Skeletal muscle tissue (tissue), 4 donors: Measurements from ENCODE around the gene SLAMF7. TPM values are rescaled to one million over a fixed set of nuclear protein-coding genes. Genes with fewer than 3 reads are reported as not detected.
"Not testable (repeated sequence)": the region's sequence is repeated elsewhere in the genome, so short reads cannot be mapped to it uniquely, and the experiment has no call there.

Source experiments
- H3K27ac ChIP-seq: one replicate; pipeline ENCODE4 v1.7.0; 2013; ENCODE audit warnings: mild to moderate bottlenecking, low read depth, low read length, inconsistent platforms
- H3K27me3 ChIP-seq, 3 donors: one replicate each; pipeline ENCODE4 v1.7.0; 2013; ENCODE audit warnings: low read length in 3 of 3; ENCODE audit not compliant: control insufficient read depth in 3 of 3, insufficient read depth in 3 of 3
- H3K36me3 ChIP-seq, 3 donors: one replicate each; pipeline ENCODE4 v1.7.0; 2013; ENCODE audit warnings: low read length in 3 of 3; ENCODE audit not compliant: control insufficient read depth in 3 of 3, insufficient read depth in 3 of 3
- H3K4me1 ChIP-seq, 3 donors: one replicate each; pipeline ENCODE4 v1.7.0; 2013; ENCODE audit warnings: low read length in 3 of 3, mild to moderate bottlenecking in 3 of 3; ENCODE audit not compliant: control insufficient read depth in 3 of 3, insufficient read depth in 3 of 3
- H3K4me3 ChIP-seq, 3 donors: one replicate each; pipeline ENCODE4 v1.7.0; 2013; ENCODE audit warnings: low read length in 3 of 3
- H3K9ac ChIP-seq, 3 donors: one replicate each; pipeline ENCODE4 v1.7.0; 2013; ENCODE audit warnings: low read length in 3 of 3, mild to moderate bottlenecking in 3 of 3, moderate library complexity in 2 of 3, low read depth in 1 of 3
- H3K9me3 ChIP-seq, 3 donors: one replicate each; pipeline ENCODE4 v1.7.0; 2013; ENCODE audit warnings: low read length in 3 of 3; ENCODE audit not compliant: control insufficient read depth in 3 of 3
- total RNA-seq: library from RNA; depleted of rRNA; stranded (reverse); fragments of >200 nt; gene quantifications from one replicate; pipeline ENCODE4 v1.2.3, GENCODE V29; 2014
- donor health status: Osteomylitis.

SLAMF7 gene
- 0.52 TPM for total RNA-seq

- Histone ChIP-seq H3K4me3 (no peak within 1 kb of the TSS), H3K4me1 (no peaks in the 10 kb centered on the region), H3K9me3 (peaks cover 0 to 3% (median 2%) of the 10 kb centered on the region in 3 donors), H3K9ac (no peak within 1 kb of the TSS), H3K36me3 (no peaks in the 10 kb centered on the region), H3K27me3 (peaks cover 0 to 4% (median 0%) of the 10 kb centered on the region in 3 donors), H3K27ac (no peak within 1 kb of the TSS)
Observed at GRCh38 chr1:160739098-160739511, at the start of gene SLAMF7. TSS of gene SLAMF7 (plus strand) at chr1:160739247. CDS start at chr1:160739302, 55 bp downstream.

GRCh38 chr1:160692390-160692789 lies 46.7 kb upstream of the SLAMF7 start:
- not testable (repeated sequence) for H3K4me1 ChIP-seq, H3K36me3 ChIP-seq, H3K27ac ChIP-seq, H3K4me3 ChIP-seq, H3K9me3 ChIP-seq, H3K9ac ChIP-seq, H3K27me3 ChIP-seq

DNA sequence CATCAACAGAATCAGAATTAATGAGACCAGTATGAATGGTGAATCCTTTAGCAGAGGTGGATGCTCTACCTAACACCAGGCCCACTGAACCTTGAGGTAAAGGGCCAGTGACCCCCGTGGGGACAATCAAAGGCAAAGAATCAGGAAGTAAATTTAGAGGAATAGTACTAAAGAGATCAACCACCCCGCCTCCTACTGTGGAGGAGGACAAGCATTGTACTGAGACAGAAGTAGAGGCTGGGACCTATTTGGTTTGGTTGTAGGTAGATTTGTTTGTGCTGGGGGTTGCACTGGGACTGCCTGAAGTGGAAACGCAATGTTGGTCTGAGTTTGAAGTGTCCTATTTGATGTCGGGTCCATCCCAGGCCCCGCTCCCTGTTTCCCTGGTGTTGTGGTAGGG lies 36.9 kb upstream of the SLAMF7 start:
- H3K4me1 ChIP-seq = peaks cover 0 to 4% (median 0%) of the 10 kb centered on the region in 3 donors

GRCh38 chr1:160704250-160704649 lies 34.8 kb upstream of the SLAMF7 start:
- H3K9me3 ChIP-seq = no peaks in the 10 kb centered on the region
- no peak overlapping the region for H3K9ac ChIP-seq
- H3K36me3 ChIP-seq = no peaks in the 10 kb centered on the region
- no peak overlapping the region for H3K27ac ChIP-seq
- H3K4me1 ChIP-seq = peaks cover 0 to 4% (median 0%) of the 10 kb centered on the region in 3 donors
- H3K4me3 ChIP-seq = no peak overlapping the region
- no peaks in the 10 kb centered on the region for H3K27me3 ChIP-seq

More for the DNA sequence above, 36.9 kb upstream of the SLAMF7 start:
- Histone ChIP-seq H3K27ac (no peak overlapping the region), H3K27me3 (no peaks in the 10 kb centered on the region), H3K9me3 (no peaks in the 10 kb centered on the region), H3K4me3 (no peak overlapping the region), H3K9ac (no peak overlapping the region), H3K36me3 (no peaks in the 10 kb centered on the region)

- H3K27ac ChIP-seq, H3K9me3 ChIP-seq, H3K4me1 ChIP-seq, H3K27me3 ChIP-seq, H3K9ac ChIP-seq, H3K4me3 ChIP-seq, H3K36me3 ChIP-seq: not testable (repeated sequence)
Observed at GRCh38 chr1:160705212-160705621, 33.8 kb upstream of the SLAMF7 start.

- no peak overlapping the region for H3K27ac ChIP-seq
- no peaks in the 10 kb centered on the region for H3K9me3 ChIP-seq
- peaks cover 0 to 4% (median 0%) of the 10 kb centered on the region in 3 donors for H3K4me1 ChIP-seq
- H3K9ac ChIP-seq = no peak overlapping the region
- H3K27me3 ChIP-seq = no peaks in the 10 kb centered on the region
- no peaks in the 10 kb centered on the region for H3K36me3 ChIP-seq
- no peak overlapping the region for H3K4me3 ChIP-seq
Observed at GRCh38 chr1:160705742-160706141, 33.3 kb upstream of the SLAMF7 start.

- Histone ChIP-seq H3K27me3 (peaks cover 0 to 4% (median 0%) of the 10 kb centered on the region in 3 donors), H3K4me1 (peaks cover 0 to 4% (median 0%) of the 10 kb centered on the region in 3 donors), H3K9ac (no peak overlapping the region), H3K9me3 (no peaks in the 10 kb centered on the region), H3K27ac (no peak overlapping the region), H3K4me3 (no peak overlapping the region), H3K36me3 (no peaks in the 10 kb centered on the region)
Observed at GRCh38 chr1:160706526-160707235, 32.4 kb upstream of the SLAMF7 start.

GRCh38 chr1:160707236-160708064 lies 31.6 kb upstream of the SLAMF7 start:
- Histone ChIP-seq H3K36me3 (no peaks in the 10 kb centered on the region), H3K9ac (no peak overlapping the region), H3K9me3 (no peaks in the 10 kb centered on the region), H3K27ac (no peak overlapping the region), H3K27me3 (peaks cover 0 to 4% (median 0%) of the 10 kb centered on the region in 3 donors), H3K4me3 (no peak overlapping the region), H3K4me1 (peaks cover 0 to 4% (median 0%) of the 10 kb centered on the region in 3 donors)

DNA sequence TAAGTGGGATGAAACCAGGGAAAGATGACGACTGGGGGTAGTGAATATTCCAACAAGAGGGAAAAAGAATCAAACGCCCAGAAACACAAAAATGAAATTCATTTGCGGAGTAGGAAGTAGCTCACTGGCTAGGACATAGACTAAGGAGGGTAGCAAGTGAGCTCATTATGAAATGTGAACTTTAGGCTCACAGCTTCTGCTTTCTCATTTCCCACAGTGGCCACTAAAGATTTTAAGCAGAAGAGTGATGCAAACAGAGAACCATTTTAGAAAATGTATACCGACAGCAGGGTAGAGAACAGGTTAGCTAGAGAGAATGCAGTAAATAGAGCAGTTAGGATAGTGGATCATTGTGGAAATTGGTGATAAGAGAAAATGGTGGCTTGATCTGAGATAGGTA lies 30.9 kb upstream of the SLAMF7 start:
- peaks cover 0 to 4% (median 0%) of the 10 kb centered on the region in 3 donors for H3K4me1 ChIP-seq
- peaks cover 0 to 4% (median 0%) of the 10 kb centered on the region in 3 donors for H3K27me3 ChIP-seq
- H3K9me3 ChIP-seq = no peaks in the 10 kb centered on the region
- H3K9ac ChIP-seq = no peak overlapping the region
- no peak overlapping the region for H3K4me3 ChIP-seq
- H3K27ac ChIP-seq = no peak overlapping the region
- H3K36me3 ChIP-seq = no peaks in the 10 kb centered on the region

GRCh38 chr1:160708801-160709200 lies 30.2 kb upstream of the SLAMF7 start:
- H3K4me1 ChIP-seq = peaks cover 0 to under 1% (median 0%) of the 10 kb centered on the region in 3 donors

More at GRCh38 chr1:160708801-160709200, 30.2 kb upstream of the SLAMF7 start:
- Histone ChIP-seq H3K36me3 (no peaks in the 10 kb centered on the region), H3K27ac (no peak overlapping the region), H3K4me3 (no peak overlapping the region), H3K27me3 (peaks cover 0 to 4% (median 0%) of the 10 kb centered on the region in 3 donors), H3K9me3 (no peaks in the 10 kb centered on the region), H3K9ac (no peak overlapping the region)
